Smooth muscle cell (in vitro differentiated cells): Measurements from ENCODE around the gene NFIA. TPM values are rescaled to one million over a fixed set of nuclear protein-coding genes. Genes with fewer than 3 reads are reported as not detected.

Source experiments
- DNase-seq: peaks from one replicate; lab custom pipeline; 2025; ENCODE audit not compliant: unreplicated experiment; lab: John Stamatoyannopoulos, UW
- H2AFZ ChIP-seq: fragments of 200-600 bp; sonication (generic); 2 replicates; pipeline ENCODE4 v1.6.0; 2016; ENCODE audit warnings: antibody characterized with exemption, low read depth, mild to moderate bottlenecking
- H3F3A ChIP-seq: fragments of 200-600 bp; sonication (generic); 2 replicates; pipeline ENCODE4 v1.6.0; 2017; ENCODE audit warnings: antibody characterized with exemption, low read depth
- H3K27ac ChIP-seq: fragments of 200-600 bp; sonication (generic); 2 replicates; pipeline ENCODE4 v1.5.1; 2016; ENCODE audit warnings: low read depth, mild to moderate bottlenecking
- H3K27me3 ChIP-seq: fragments of 200-600 bp; sonication (generic); 2 replicates; pipeline ENCODE4 v1.6.1; 2016; ENCODE audit warnings: low read depth, mild to moderate bottlenecking
- H3K36me3 ChIP-seq: fragments of 200-600 bp; sonication (generic); 2 replicates; pipeline ENCODE4 v1.5.1; 2016; ENCODE audit warnings: low read depth
- H3K4me1 ChIP-seq: fragments of 200-600 bp; sonication (generic); 2 replicates; pipeline ENCODE4 v1.5.1; 2016; ENCODE audit warnings: low read depth
- H3K4me2 ChIP-seq: fragments of 200-600 bp; sonication (generic); 2 replicates; pipeline ENCODE4 v1.6.0; 2016; ENCODE audit warnings: mild to moderate bottlenecking
- H3K4me3 ChIP-seq: fragments of 200-600 bp; sonication (generic); 2 replicates; pipeline ENCODE4 v1.5.1; 2016; ENCODE audit warnings: mild to moderate bottlenecking
- H3K79me2 ChIP-seq: fragments of 200-600 bp; sonication (generic); 2 replicates; pipeline ENCODE4 v1.6.0; 2016; ENCODE audit warnings: low read depth, mild to moderate bottlenecking
- H3K9ac ChIP-seq: fragments of 200-600 bp; sonication (generic); 2 replicates; pipeline ENCODE4 v1.6.0; 2016; ENCODE audit warnings: low read depth
- H3K9me3 ChIP-seq: fragments of 200-600 bp; sonication (generic); replicated peaks from 2 replicates; pipeline ENCODE4 v1.5.1; 2016; ENCODE audit warnings: low read depth
- H4K20me1 ChIP-seq: fragments of 200-600 bp; sonication (generic); 2 replicates; pipeline ENCODE4 v1.6.0; 2016; ENCODE audit warnings: low read depth
- WGBS: methylation state at CpG from one replicate; pipeline ENCODE4 v1.1.7; 2016; ENCODE audit warnings: low lambda C conversion rate; 5-methylcytosine and 5-hydroxymethylcytosine counted together
- polyA plus RNA-seq: library from polyadenylated mRNA; unstranded; fragments of >200 nt; fragmentation: Nextera tagmentation; extraction: Ambion mirVana; gene quantifications from 2 replicates; pipeline ENCODE4 v1.2.1, GENCODE V29; 2016
- total RNA-seq: library from RNA; depleted of rRNA; stranded (reverse); fragments of >200 nt; gene quantifications from 2 replicates; pipeline ENCODE4 v1.2.3, GENCODE V29; 2014
- TF ChIP-seq, protein P1 (sequence below): fragments of 200-600 bp; sonication (generic); IDR thresholded peaks from 2 replicates; pipeline ENCODE4 v1.5.1; 2017; ENCODE audit warnings: borderline replicate concordance, mild to moderate bottlenecking, antibody characterized with exemption; ENCODE audit not compliant: insufficient read depth, poor library complexity, severe bottlenecking

NFIA gene
- total and polyA plus RNA-seq, 2 experiments from 2014 or later, result 5.0 to 6.2 TPM

DNA sequence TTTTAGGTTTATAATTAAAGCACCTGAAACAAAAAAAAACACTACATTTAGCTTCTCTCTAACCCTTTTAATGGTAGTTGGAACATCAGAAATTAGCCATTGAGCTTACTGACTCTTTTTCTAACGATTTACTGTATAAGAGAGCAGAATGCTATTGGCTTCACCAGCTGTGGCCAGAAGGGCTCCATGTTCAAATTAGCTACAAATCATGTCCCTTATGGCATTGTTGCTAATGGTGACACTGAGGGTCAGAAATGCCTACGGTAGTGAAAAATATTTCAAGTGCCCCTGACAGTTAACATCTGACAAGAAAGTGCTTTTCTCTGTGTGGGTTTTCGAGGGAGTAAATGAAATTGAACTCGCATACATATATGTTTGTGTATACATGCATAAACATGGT, 232.7 kb downstream of the NFIA start:
- H3K79me2 ChIP-seq, result no peaks in the 10 kb centered on the region
- TF ChIP-seq, protein P1, sequence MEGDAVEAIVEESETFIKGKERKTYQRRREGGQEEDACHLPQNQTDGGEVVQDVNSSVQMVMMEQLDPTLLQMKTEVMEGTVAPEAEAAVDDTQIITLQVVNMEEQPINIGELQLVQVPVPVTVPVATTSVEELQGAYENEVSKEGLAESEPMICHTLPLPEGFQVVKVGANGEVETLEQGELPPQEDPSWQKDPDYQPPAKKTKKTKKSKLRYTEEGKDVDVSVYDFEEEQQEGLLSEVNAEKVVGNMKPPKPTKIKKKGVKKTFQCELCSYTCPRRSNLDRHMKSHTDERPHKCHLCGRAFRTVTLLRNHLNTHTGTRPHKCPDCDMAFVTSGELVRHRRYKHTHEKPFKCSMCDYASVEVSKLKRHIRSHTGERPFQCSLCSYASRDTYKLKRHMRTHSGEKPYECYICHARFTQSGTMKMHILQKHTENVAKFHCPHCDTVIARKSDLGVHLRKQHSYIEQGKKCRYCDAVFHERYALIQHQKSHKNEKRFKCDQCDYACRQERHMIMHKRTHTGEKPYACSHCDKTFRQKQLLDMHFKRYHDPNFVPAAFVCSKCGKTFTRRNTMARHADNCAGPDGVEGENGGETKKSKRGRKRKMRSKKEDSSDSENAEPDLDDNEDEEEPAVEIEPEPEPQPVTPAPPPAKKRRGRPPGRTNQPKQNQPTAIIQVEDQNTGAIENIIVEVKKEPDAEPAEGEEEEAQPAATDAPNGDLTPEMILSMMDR, result no peak
- H3F3A ChIP-seq, result no peaks in the 10 kb centered on the region
- H3K4me3 ChIP-seq, result no peak overlapping the region
- no peak overlapping the region for H3K4me2 ChIP-seq
- H4K20me1 ChIP-seq, result no peaks in the 10 kb centered on the region
- H3K9ac ChIP-seq, result no peak overlapping the region
- peaks cover 13% of the 10 kb centered on the region for H3K4me1 ChIP-seq
- no peaks in the 10 kb centered on the region for H3K27me3 ChIP-seq
- 93% methylated on average over 4 of the region's 4 CpGs for WGBS
- no peak for DNase-seq
- H2AFZ ChIP-seq, result no peak overlapping the region
- no peak overlapping the region for H3K27ac ChIP-seq
- H3K36me3 ChIP-seq, result no peaks in the 10 kb centered on the region
- no peaks in the 10 kb centered on the region for H3K9me3 ChIP-seq

DNA sequence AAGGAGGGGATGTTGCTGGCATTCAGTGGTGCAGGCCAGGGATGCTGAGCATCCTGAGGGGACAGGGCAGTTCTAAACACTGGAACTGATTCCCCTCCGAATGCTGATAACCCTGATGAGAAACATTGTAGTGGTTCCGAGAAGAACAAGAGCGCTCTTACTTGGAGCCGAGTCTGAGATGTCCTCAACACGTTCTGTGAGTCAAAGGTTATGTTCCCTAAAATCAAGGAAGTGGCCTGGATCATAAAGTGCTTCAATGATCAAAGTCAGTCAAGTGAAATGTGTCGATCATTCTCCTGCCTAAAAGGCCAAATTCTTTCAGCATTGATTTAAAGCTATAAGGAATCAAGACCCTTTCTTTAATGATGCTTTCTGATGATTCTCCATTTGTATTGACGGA, 234.1 kb downstream of the NFIA start:
- H3F3A ChIP-seq, result no peaks in the 10 kb centered on the region
- no peaks in the 10 kb centered on the region for H3K27me3 ChIP-seq
- H3K79me2 ChIP-seq, result no peaks in the 10 kb centered on the region
- no peak overlapping the region for H3K9ac ChIP-seq
- H3K9me3 ChIP-seq, result no peaks in the 10 kb centered on the region
- H2AFZ ChIP-seq, result no peak overlapping the region
- DNase-seq, result no peak
- no peak overlapping the region for H3K27ac ChIP-seq
- H3K4me3 ChIP-seq, result no peak overlapping the region
- no peaks in the 10 kb centered on the region for H4K20me1 ChIP-seq
- H3K4me2 ChIP-seq, result no peak overlapping the region
- TF ChIP-seq, protein P1, result no peak
- WGBS, result 95% methylated on average over 7 of the region's 7 CpGs
- no peaks in the 10 kb centered on the region for H3K36me3 ChIP-seq
- H3K4me1 ChIP-seq, result peaks cover 20% of the 10 kb centered on the region

DNA sequence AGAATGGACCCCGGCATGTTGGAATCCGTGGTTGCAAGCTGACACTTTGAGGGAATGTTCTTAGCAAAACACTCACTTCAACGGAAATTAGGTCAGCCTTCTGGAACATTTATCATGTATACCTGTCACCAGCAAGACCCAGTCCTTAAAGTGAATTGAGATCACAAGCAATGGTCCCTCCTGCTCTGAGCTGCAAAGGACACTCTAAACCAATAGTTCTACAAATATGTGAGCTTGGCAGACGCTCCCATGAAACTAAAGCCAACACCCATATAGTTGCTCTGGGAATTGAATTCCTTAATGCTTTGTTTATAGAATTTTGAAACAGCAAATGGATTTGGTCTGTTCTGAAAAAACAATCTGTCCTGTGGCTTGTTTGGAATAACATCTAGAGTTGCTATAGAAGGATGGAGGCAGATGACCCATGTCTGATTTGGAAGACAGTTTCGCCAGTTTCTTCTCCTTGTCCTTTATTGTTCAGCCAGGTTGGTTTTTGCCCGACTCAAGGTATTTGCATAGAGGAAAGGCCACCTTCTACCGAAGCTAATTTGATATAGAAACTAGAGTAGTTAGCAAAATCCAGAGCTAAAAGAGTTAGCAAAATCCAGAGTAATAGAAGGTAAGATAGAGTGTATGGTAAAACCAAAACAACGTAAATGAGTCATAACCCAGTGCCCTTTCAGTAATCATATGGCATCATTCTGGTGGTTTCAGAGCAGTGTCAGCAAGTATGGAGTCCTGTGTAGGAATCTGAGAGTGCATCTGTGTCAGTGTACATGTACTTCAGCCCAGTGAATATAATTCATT, 236.2 kb downstream of the NFIA start:
- no peaks in the 10 kb centered on the region for H3K36me3 ChIP-seq
- H3K79me2 ChIP-seq, result no peaks in the 10 kb centered on the region
- H3K4me2 ChIP-seq, result peak overlapping the region; percentile 65
- H3F3A ChIP-seq, result no peaks in the 10 kb centered on the region
- H4K20me1 ChIP-seq, result no peaks in the 10 kb centered on the region
- H3K9me3 ChIP-seq, result no peaks in the 10 kb centered on the region
- H3K27me3 ChIP-seq, result no peaks in the 10 kb centered on the region
- H2AFZ ChIP-seq, result no peak overlapping the region
- H3K4me1 ChIP-seq, result peaks cover 20% of the 10 kb centered on the region
- peak overlapping the region; percentile 38 for H3K9ac ChIP-seq
- peak overlapping the region; percentile 75 for H3K27ac ChIP-seq
- H3K4me3 ChIP-seq, result no peak overlapping the region
- TF ChIP-seq, protein P1, result no peak
- DNase-seq, result no peak
- WGBS, result 54% methylated on average over 8 of the region's 8 CpGs

DNA sequence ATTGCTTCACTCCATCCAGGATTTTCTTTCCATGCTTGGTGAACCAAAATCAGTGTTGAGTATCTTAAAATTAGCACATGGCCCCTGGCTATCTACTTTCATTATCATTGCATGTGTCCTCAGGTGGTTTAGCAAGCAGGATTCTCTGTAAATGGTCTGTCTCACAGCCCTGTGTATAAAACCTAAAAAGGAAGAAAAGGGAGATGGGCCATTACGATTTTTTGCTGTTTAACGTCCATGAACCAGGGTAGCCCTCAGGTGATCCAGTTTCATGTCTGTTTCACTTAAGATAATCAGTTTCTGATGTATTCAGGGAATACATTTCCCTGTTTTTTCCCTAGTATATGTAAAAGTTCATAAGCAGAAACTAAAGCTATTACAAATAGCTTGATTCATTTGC, 238.2 kb downstream of the NFIA start:
- Histone ChIP-seq H3K27ac (no peak overlapping the region), H3K4me1 (peaks cover 20% of the 10 kb centered on the region), H3K9ac (no peak overlapping the region), H3F3A (no peaks in the 10 kb centered on the region), H2AFZ (no peak overlapping the region), H3K79me2 (no peaks in the 10 kb centered on the region), H3K27me3 (no peaks in the 10 kb centered on the region), H3K36me3 (no peaks in the 10 kb centered on the region), H4K20me1 (no peaks in the 10 kb centered on the region), H3K4me2 (no peak overlapping the region), H3K4me3 (no peak overlapping the region), H3K9me3 (no peaks in the 10 kb centered on the region)
- TF ChIP-seq, protein P1, result no peak
- no peak for DNase-seq
- WGBS, result 77% methylated on average over 2 of the region's 2 CpGs
